Epithelial cell of proximal tubule (primary cell): Measurements from ENCODE around the gene TMEM108. TPM values are rescaled to one million over a fixed set of nuclear protein-coding genes. Genes with fewer than 3 reads are reported as not detected.

Source experiments
- DNase-seq: peaks from one replicate; pipeline ENCODE4 v3.0.0-alpha.2; 2011; ENCODE audit warnings: low read depth
- H3K4me3 ChIP-seq: 2 replicates; pipeline ENCODE4 v1.5.1; 2011; ENCODE audit warnings: low read depth, mild to moderate bottlenecking, low read length
- total RNA-seq: library from RNA; depleted of rRNA; stranded (reverse); fragments of >200 nt; gene quantifications from 2 replicates; pipeline ENCODE4 v1.2.3, GENCODE V29; 2015
- TF ChIP-seq, protein P1 (sequence below): conservative IDR thresholded peaks from 2 replicates; pipeline ENCODE4 v1.5.1; 2012; ENCODE audit warnings: low read depth, mild to moderate bottlenecking, low read length

Gene TMEM108
- total RNA-seq, 1 donor from 2014 or later: 1.7 TPM

DNA sequence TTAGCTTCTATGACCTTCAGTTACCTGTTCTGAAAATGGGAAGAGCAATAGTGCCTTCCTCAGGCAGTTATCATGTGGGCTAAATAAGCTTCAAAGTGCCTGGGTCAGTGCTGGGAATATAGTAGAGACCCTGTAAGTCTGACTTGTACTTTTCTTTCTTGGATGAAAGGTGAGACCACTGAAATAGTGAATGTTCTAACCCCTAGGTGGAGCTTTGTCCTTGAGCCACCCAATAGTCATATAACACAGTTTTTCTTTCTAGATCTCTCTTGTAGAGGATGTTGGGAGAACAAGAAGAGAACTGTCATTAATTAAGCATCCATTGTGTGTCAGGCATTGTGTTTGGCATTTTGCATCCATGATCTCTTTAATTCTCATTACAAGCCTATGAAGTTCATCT, 348.7 kb downstream of the TMEM108 start:
- no peak overlapping the region for H3K4me3 ChIP-seq
- DNase-seq: no peak
- TF ChIP-seq, protein P1, sequence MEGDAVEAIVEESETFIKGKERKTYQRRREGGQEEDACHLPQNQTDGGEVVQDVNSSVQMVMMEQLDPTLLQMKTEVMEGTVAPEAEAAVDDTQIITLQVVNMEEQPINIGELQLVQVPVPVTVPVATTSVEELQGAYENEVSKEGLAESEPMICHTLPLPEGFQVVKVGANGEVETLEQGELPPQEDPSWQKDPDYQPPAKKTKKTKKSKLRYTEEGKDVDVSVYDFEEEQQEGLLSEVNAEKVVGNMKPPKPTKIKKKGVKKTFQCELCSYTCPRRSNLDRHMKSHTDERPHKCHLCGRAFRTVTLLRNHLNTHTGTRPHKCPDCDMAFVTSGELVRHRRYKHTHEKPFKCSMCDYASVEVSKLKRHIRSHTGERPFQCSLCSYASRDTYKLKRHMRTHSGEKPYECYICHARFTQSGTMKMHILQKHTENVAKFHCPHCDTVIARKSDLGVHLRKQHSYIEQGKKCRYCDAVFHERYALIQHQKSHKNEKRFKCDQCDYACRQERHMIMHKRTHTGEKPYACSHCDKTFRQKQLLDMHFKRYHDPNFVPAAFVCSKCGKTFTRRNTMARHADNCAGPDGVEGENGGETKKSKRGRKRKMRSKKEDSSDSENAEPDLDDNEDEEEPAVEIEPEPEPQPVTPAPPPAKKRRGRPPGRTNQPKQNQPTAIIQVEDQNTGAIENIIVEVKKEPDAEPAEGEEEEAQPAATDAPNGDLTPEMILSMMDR: no peak

DNA sequence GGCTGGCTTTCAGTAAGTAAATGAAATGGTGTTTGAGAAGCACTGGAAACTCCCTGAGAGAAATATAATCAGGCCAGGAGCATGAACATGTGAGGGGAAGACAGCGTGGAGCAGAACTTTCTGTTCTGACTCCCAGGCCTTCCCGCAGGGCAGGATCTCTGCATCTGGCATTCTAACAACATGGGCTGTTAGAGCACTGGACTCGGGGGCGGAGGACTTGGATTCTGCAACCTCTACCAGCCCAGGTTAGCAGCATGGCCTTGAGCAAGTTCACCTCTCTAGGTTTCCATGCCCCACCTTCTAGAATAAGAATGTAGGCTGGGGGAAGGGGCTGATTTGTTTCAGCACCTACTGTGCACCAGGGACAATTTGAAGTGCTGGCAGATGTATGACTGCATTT, 349.1 kb downstream of the TMEM108 start:
- H3K4me3 ChIP-seq: no peak overlapping the region
- no peak for DNase-seq
- TF ChIP-seq, protein P1: no peak

DNA sequence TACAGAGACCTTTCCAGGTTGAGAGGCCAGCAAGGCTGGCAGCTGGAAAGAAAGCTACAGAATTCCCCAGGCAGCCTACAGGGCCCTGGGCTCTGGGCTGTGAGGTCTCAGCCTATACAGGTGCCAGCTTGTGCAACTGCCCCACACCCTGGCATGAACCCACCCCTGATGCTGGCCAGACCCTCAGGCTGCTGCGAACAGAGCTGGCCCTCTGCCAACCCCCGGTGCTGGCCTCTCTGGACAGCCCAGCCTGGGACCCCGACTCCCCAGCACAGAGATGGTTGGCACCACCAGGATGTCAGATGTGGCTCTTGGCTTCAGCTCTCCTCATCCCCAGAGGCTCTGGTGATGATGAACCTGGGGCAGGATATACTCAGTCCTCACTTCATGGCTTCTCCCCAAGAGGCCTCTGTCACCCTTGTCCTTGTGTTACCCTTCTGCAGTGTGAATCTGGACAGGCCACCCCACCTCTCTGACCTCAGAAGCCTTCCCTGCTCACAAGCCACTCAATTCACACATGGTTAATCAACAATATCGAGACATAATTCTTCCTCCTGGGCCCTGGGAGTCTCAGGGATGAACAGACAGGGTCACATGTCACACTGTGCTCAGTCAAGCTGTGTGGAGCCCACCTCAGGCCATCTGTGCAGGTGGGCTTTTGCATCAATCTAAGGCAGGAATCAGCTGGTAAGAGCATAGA, 350.7 kb downstream of the TMEM108 start:
- H3K4me3 ChIP-seq: no peak overlapping the region
- no peak for DNase-seq
- TF ChIP-seq, protein P1: no peak

DNA sequence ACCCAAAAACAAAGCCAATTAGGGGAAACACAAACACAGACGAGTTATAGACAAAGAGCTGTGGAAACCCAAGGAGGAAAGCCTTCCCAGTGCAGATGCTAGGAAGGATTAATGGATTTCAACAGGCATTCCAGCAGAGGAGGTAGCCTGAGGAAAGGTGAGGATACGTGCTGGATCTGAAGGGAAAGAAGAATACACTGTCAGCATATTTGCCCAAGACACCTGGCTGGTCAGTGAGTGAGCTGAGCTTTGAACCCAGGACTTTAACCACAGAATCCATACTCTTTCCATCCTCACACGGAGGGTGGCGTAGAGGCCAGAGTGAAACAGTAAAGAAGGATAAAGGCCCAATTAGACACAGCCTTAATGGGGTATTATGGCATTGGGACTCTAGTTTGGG, 352.5 kb downstream of the TMEM108 start:
- DNase-seq: no peak
- TF ChIP-seq, protein P1: no peak
- H3K4me3 ChIP-seq: no peak overlapping the region

DNA sequence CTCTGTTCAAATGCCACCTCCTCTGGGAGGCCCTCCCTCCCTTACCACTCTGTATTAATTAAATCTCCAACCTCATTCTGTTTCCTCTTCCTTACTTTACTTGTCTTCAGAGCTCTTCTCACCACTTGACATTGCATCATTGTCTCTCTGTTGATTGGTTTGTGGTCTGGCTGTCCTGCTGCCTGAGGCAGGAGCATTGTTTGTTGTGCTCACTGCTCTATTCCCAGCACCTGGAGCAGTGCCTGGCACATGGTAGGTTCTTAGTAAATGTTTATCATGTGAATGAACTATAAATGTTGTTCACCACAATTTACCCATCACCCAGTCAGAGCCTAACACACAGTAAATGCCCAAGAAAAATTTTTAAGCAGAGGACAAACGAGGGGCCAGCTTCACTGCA, 355.0 kb downstream of the TMEM108 start:
- TF ChIP-seq, protein P1: no peak
- DNase-seq: no peak
- no peak overlapping the region for H3K4me3 ChIP-seq

DNA sequence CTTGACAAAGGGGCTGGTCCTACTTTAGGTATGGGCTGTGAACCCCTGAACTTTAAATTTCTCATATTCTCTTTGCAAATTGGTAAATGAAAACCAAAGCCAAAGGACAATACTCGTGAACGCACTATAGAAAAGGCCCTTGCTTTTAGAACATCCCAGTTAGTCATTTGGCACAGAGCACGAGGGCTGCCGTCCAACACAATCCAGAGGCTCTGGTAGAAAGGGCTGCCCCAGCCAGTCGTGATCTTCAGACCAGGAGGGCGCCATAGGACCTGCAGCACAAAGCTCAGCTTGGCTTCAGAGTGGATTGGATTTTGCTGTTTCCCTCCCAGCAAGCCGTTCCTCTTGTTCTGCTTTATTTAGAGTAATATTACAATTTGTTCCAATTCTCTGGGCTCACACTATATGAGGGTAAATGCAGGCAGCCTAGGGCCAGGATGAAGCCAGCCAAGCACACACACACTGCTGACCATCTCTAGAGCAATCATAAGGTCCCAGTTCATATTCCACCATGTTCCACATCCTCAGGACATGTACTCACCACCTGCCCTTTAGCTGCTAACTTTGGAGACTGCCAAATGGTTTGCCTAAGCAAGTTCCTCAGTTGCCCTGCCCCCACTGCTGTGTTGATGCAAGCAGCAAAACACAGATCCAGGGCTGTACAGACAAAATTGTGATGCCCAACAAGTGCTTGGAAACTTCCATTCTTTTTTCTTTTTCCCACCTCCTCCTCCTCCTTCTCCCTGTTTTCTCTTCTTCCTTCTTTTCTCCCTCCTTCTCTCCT, 355.7 kb downstream of the TMEM108 start:
- TF ChIP-seq, protein P1: no peak
- DNase-seq: no peak
- no peak overlapping the region for H3K4me3 ChIP-seq
